GM18526 (cell line): ENCODE data around the gene POLRMT.

Experiments
- POLR2A ChIP-seq: IDR thresholded peaks from 3 replicates; pipeline ENCODE4 v1.6.1; 2011; ENCODE audit not compliant: insufficient read length; ENCODE audit errors: extremely low read depth

POLRMT gene

DNA sequence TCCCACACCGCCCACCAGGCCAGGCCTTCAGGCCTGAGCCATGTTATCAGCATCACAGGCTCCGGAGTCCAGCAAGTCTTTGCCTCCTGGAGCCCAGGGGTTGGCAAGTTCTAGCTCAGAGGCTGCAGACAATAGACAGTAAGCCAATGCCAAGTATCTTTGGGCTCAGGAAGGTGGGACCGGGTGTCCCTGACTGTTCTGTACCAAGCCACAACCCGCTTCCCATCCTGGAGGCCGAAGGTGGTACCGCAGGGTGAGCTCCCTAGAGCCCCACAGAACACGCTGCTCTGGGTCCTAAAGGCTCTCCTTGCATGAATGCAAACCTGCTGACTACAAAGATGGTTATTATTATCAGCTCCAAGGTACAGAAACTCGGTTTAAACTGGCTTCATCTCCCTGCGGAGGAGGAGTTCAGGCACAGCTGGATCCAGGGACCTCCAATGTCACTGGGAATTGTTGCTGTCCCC is 37.3 kb upstream of the POLRMT start:
- no peak for TF ChIP-seq POLR2A

- TF ChIP-seq POLR2A = no peak
Observed at GRCh38 chr19:664913-665443, 31.6 kb upstream of the POLRMT start.

DNA sequence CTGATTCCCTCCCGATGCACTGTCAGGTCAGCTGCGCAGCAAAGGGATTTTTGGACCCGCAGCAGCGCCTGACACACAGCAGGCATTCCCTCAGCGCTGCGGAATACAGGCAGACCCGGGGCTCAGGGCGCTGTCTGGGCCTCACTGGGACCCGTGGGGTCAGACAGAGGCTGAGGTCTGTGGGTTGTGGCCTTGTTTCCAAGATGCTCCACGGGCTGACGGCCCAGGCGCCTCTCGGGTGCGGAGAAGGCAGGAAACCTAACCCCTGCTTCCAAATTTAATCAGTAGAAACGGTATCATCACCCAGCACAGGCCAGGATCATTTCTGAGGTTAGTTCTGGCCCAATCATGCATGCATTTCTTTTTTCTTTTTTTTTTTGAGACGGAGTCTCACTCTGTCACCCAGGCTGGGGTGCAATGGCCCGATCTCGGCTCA is 30.4 kb upstream of the POLRMT start:
- no peak for TF ChIP-seq POLR2A

- peak; percentile 71 for TF ChIP-seq POLR2A
Observed at GRCh38 chr19:662962-663681, 29.8 kb upstream of the POLRMT start, which contains the start of gene RNF126. Gene RNF126 (minus strand): TSS chr19:663214. CDS start chr19:663121, 93 bp downstream.

DNA sequence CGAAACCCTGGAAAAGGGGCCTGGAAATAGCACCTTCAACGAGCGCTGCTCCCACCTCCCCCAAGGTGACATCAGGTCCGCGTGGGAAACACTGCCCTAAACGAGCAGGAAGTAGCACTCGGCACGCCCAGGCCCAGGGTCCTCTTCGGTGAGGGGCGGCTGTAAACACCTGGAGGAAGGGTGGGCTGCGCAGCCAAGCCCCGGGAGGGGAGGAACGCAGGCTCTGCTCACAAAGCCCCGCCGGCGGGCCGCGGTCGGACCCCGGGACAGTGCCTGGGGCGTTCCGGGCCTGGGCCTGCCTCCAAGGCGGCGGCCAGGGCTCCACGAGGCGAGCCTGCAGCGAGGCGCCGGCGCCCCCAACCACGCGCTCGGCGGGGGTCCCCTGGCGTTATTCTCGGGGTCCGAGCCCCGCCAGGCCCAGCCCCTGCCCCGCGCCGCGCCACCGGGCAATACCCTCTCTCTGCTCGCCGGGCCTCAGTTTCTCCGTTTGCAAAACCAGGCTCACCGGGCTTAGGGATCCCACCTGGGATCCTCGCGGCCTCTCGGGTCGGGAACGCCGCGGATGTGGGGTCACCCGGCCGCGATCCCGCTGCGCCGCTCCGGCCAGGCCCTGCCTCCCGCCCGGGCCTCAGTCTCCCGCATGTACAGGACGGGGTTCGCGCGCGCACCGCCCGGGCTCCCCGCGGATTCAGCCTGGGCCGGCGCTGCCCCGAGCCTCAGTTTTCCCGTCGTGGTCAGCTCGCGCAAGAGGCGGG is 29.0 kb upstream of the POLRMT start:
- no peak for TF ChIP-seq POLR2A

GRCh38 chr19:661427-662196 is 28.3 kb upstream of the POLRMT start:
- TF ChIP-seq POLR2A = no peak

DNA sequence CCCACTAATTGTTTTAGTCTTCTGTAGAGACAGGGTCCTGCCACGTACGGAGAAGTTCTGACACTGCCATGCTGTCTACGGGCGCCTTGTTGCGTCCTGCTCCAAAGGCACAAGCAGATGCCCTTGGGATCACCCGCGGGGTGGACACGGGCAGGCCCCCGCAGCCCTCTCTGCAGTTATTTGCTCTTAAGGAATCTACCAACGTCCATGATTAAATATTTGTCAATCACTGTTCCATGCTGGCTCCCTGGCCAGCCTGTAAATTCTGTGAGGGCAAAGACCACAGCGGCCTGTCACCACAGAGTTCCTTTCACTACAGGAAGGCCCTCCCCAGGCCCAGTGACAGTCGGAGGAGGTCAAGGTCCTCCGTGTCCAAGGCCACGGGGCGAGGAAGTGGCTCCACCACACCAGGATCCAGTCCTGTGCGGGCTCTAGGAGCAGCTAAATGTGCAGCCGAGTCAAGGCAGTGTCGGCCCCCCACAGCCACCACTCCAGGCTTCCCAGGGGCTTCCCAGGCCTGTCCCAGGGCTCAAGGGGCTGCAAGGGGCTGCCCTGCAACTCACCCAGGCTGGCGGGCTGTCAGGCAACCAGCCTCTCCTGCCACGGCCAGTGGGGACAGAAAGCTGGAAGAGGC is 27.6 kb upstream of the POLRMT start:
- no peak for TF ChIP-seq POLR2A

GRCh38 chr19:658916-659839 is 25.8 kb upstream of the POLRMT start:
- TF ChIP-seq POLR2A = no peak

- no peak for TF ChIP-seq POLR2A
Observed at GRCh38 chr19:658059-658839, 24.9 kb upstream of the POLRMT start.

- TF ChIP-seq POLR2A = no peak
Observed at GRCh38 chr19:657611-658010, 24.3 kb upstream of the POLRMT start.

DNA sequence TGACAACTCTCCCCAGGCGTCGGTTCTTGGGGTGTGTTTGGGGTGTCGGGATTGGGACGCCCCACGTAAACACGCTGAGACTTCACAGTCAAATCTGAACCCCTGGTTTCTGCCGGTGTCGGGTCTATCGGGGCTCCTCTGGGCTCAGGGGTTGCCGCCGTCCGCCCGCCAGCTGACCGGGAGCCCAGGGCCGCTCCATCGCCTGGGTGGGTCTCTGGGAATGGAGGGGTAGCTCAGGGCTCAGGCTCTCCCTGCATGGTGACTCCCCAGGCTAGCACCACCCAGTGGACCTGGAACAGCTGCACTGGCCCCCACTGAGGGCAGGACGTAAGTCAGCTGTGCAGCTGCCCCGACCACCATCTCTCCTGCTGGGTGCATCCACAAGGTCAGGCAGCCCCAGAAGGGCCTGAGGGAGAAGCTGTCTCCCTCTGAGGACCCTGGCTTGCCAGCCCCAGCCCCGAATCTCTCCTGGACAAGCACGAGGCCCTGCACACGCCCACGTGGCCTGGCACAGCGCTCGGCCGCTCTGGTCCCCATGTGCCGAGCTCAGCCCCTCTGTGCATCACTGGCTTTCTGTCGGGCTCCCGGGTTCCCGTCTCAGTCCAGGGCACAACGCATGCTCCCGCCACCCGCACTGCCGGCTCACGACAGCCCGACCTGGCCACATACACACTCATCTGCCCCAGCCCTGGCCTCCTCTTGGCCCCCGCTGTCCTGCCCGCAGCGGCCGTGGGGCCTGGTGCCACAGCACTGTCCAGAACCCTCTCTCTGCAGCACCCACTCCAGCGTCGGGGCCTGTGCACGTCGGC is 23.6 kb upstream of the POLRMT start:
- TF ChIP-seq POLR2A = no peak

GRCh38 chr19:655691-656090 is 22.4 kb upstream of the POLRMT start:
- TF ChIP-seq POLR2A = no peak
